Smooth muscle cell (in vitro differentiated cells): ENCODE results near the gene ACBD4. TPM values are rescaled to one million over a fixed set of nuclear protein-coding genes. Genes with fewer than 3 reads are reported as not detected.

Experiments used
- DNase-seq: peaks from one replicate; lab custom pipeline; 2025; ENCODE audit not compliant: unreplicated experiment; lab: John Stamatoyannopoulos, UW
- H2AFZ ChIP-seq: fragments of 200-600 bp; sonication (generic); 2 replicates; pipeline ENCODE4 v1.6.0; 2016; ENCODE audit warnings: antibody characterized with exemption, low read depth, mild to moderate bottlenecking
- H3F3A ChIP-seq: fragments of 200-600 bp; sonication (generic); 2 replicates; pipeline ENCODE4 v1.6.0; 2017; ENCODE audit warnings: antibody characterized with exemption, low read depth
- H3K27ac ChIP-seq: fragments of 200-600 bp; sonication (generic); 2 replicates; pipeline ENCODE4 v1.5.1; 2016; ENCODE audit warnings: low read depth, mild to moderate bottlenecking
- H3K27me3 ChIP-seq: fragments of 200-600 bp; sonication (generic); 2 replicates; pipeline ENCODE4 v1.6.1; 2016; ENCODE audit warnings: low read depth, mild to moderate bottlenecking
- H3K36me3 ChIP-seq: fragments of 200-600 bp; sonication (generic); 2 replicates; pipeline ENCODE4 v1.5.1; 2016; ENCODE audit warnings: low read depth
- H3K4me1 ChIP-seq: fragments of 200-600 bp; sonication (generic); 2 replicates; pipeline ENCODE4 v1.5.1; 2016; ENCODE audit warnings: low read depth
- H3K4me2 ChIP-seq: fragments of 200-600 bp; sonication (generic); 2 replicates; pipeline ENCODE4 v1.6.0; 2016; ENCODE audit warnings: mild to moderate bottlenecking
- H3K4me3 ChIP-seq: fragments of 200-600 bp; sonication (generic); 2 replicates; pipeline ENCODE4 v1.5.1; 2016; ENCODE audit warnings: mild to moderate bottlenecking
- H3K79me2 ChIP-seq: fragments of 200-600 bp; sonication (generic); 2 replicates; pipeline ENCODE4 v1.6.0; 2016; ENCODE audit warnings: low read depth, mild to moderate bottlenecking
- H3K9ac ChIP-seq: fragments of 200-600 bp; sonication (generic); 2 replicates; pipeline ENCODE4 v1.6.0; 2016; ENCODE audit warnings: low read depth
- H3K9me3 ChIP-seq: fragments of 200-600 bp; sonication (generic); replicated peaks from 2 replicates; pipeline ENCODE4 v1.5.1; 2016; ENCODE audit warnings: low read depth
- H4K20me1 ChIP-seq: fragments of 200-600 bp; sonication (generic); 2 replicates; pipeline ENCODE4 v1.6.0; 2016; ENCODE audit warnings: low read depth
- WGBS: methylation state at CpG from one replicate; pipeline ENCODE4 v1.1.7; 2016; ENCODE audit warnings: low lambda C conversion rate; 5-methylcytosine and 5-hydroxymethylcytosine counted together
- polyA plus RNA-seq: library from polyadenylated mRNA; unstranded; fragments of >200 nt; fragmentation: Nextera tagmentation; extraction: Ambion mirVana; gene quantifications from 2 replicates; pipeline ENCODE4 v1.2.1, GENCODE V29; 2016
- total RNA-seq: library from RNA; depleted of rRNA; stranded (reverse); fragments of >200 nt; gene quantifications from 2 replicates; pipeline ENCODE4 v1.2.3, GENCODE V29; 2014
- TF ChIP-seq, protein P1 (sequence below): fragments of 200-600 bp; sonication (generic); IDR thresholded peaks from 2 replicates; pipeline ENCODE4 v1.5.1; 2017; ENCODE audit warnings: borderline replicate concordance, mild to moderate bottlenecking, antibody characterized with exemption; ENCODE audit not compliant: insufficient read depth, poor library complexity, severe bottlenecking

Gene ACBD4
- total and polyA plus RNA-seq, 2 experiments from 2014 or later, result 0.49 to 5.0 TPM

DNA sequence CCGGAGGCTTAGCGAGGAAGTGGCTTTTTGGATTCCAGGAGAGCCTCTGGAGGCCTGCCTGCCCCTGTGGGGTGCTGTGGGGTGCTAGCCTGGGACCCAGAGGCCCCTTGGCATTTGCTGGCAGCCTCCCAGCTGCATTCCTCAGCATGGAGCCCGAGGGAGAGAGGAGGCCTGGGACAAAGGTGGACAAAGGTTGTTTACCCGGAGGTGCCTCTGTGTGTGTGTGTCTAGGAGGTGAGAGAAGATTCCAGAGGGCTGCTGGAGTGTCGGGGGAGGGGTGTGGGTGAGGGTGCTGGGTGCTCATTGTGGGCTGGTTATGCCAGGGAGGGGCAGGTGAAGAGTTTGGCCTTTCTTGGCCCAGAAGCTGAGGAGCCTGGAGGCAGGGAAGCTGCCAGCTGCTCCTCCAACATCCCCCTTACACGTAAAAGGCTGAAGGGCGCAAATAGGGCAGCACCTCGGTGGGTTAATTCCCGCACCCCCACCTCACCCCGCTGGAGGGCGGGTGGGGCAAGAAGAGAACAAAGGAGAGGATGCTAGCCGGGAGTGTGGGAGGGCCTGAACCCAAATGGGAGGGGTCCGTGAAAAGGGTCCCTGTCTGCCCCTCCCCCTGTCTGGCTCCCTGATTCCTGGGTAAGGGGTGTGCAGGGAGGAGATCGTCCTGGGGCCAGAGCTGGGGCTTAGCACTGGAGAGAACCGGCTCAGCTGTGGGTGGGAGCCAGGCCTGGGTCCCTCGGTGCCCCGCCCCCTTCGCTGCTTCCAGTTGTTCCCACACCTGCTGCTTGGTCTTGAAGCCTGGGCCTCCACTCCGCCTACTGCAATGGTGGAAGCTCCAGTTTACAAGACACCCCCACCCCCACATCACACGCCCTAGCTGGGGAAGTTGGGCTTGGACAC lies 36.1 kb downstream of the ACBD4 start:
- Histone ChIP-seq H3K27ac (peak overlapping the region; percentile 79), H3K9me3 (no peaks in the 10 kb centered on the region), H3K4me1 (peaks cover 24% of the 10 kb centered on the region), H2AFZ (peak overlapping the region; percentile 69), H3K36me3 (no peaks in the 10 kb centered on the region), H3K79me2 (no peaks in the 10 kb centered on the region), H4K20me1 (no peaks in the 10 kb centered on the region), H3K4me2 (peak overlapping the region; percentile 69), H3K4me3 (no peak overlapping the region), H3F3A (peaks cover 5% of the 10 kb centered on the region), H3K27me3 (no peaks in the 10 kb centered on the region), H3K9ac (peak overlapping the region; percentile 65)
- no peak for DNase-seq
- TF ChIP-seq, protein P1, sequence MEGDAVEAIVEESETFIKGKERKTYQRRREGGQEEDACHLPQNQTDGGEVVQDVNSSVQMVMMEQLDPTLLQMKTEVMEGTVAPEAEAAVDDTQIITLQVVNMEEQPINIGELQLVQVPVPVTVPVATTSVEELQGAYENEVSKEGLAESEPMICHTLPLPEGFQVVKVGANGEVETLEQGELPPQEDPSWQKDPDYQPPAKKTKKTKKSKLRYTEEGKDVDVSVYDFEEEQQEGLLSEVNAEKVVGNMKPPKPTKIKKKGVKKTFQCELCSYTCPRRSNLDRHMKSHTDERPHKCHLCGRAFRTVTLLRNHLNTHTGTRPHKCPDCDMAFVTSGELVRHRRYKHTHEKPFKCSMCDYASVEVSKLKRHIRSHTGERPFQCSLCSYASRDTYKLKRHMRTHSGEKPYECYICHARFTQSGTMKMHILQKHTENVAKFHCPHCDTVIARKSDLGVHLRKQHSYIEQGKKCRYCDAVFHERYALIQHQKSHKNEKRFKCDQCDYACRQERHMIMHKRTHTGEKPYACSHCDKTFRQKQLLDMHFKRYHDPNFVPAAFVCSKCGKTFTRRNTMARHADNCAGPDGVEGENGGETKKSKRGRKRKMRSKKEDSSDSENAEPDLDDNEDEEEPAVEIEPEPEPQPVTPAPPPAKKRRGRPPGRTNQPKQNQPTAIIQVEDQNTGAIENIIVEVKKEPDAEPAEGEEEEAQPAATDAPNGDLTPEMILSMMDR, result no peak
- 52% methylated on average over 20 of the region's 20 CpGs for WGBS

DNA sequence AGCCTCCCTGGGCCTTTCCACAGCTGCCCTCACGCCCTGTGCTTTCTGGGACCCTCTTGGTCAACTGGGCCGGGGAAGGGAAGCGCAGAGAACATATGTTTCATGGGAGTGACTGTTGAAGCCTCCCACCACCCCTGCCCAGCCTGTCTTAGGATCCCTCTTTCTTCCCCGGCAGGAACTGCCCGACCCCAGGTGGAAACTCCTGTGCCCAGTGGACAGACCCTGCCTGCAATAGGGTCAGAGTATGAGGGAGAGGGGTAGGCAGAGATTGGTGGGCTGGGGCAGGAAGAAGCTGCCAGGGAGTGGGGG lies 36.7 kb downstream of the ACBD4 start:
- WGBS, result 76% methylated on average over 5 of the region's 5 CpGs
- Histone ChIP-seq H3K9me3 (no peaks in the 10 kb centered on the region), H3K4me3 (no peak overlapping the region), H3K36me3 (no peaks in the 10 kb centered on the region), H3K27me3 (no peaks in the 10 kb centered on the region), H3K4me2 (peak overlapping the region; percentile 30), H3K9ac (no peak overlapping the region), H3F3A (peaks cover 5% of the 10 kb centered on the region), H3K4me1 (peaks cover 24% of the 10 kb centered on the region), H3K27ac (no peak overlapping the region), H2AFZ (no peak overlapping the region), H4K20me1 (no peaks in the 10 kb centered on the region), H3K79me2 (no peaks in the 10 kb centered on the region)
- TF ChIP-seq, protein P1, result no peak
- DNase-seq, result no peak

DNA sequence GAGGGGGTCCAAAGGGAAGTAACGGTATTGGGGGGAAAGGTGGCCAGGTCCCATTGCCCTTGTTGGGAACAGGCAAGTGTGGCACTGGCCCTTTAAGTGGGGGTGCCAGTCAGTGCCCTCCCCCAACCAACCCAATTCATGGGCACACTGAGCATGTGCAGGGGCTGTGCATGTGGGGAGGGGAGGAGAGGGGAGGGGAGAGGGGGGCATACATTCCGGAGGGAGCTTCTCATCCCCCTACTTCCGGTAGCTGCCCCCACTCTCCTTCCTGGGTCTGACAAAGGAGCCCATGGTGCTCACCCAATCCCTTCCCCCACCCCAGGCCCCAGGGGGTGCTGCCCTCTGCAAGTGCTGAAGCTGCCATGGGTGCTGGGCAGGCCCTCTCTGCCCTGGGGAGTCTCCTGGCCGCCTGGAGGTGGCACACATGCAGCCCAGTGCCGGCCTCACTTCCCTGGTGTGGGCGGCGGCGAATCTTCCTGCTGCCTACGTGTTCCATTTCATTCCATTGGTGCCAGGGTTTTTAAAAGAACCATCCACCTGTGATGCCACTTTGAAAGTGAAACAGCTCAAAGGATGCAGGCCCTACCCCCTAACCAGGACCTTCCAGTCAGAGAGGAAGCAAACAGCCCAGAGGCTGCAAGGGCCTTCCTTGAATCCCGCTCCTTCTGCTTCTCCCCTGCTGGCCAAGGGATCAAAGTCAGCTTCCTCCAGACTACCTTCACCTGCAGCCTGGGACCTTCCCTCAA lies 37.2 kb downstream of the ACBD4 start:
- H3K9me3 ChIP-seq, result no peaks in the 10 kb centered on the region
- no peak overlapping the region for H3K27ac ChIP-seq
- H3K4me3 ChIP-seq, result no peak overlapping the region
- TF ChIP-seq, protein P1, result no peak
- WGBS, result 56% methylated on average over 10 of the region's 10 CpGs
- peaks cover 5% of the 10 kb centered on the region for H3F3A ChIP-seq
- H3K4me2 ChIP-seq, result peak overlapping the region; percentile 30
- H2AFZ ChIP-seq, result no peak overlapping the region
- peaks cover 24% of the 10 kb centered on the region for H3K4me1 ChIP-seq
- H3K36me3 ChIP-seq, result no peaks in the 10 kb centered on the region
- H3K27me3 ChIP-seq, result no peaks in the 10 kb centered on the region
- H3K79me2 ChIP-seq, result no peaks in the 10 kb centered on the region
- no peak overlapping the region for H3K9ac ChIP-seq
- no peak for DNase-seq
- no peaks in the 10 kb centered on the region for H4K20me1 ChIP-seq
